Peyer's patch (tissue), 4 donors: Measurements from ENCODE around the gene ZNF618.

Experiments used
- CTCF ChIP-seq, 6 experiments: fragments of 450-650 bp in 4 of 6; fragments of 200-600 bp in 2 of 6; sonication (generic) in 1 of 6; IDR thresholded peaks; one replicate each; pipeline ENCODE4 v1.5.1; 2017 to 2019; ENCODE audit warnings: antibody characterized with exemption in 6 of 6, mild to moderate bottlenecking in 3 of 6, moderate library complexity in 1 of 6
- POLR2A ChIP-seq, 2 donors: fragments of 450-650 bp; IDR thresholded peaks; one replicate each; pipeline ENCODE4 v1.5.1; 2017; ENCODE audit warnings: antibody characterized with exemption in 2 of 2, mild to moderate bottlenecking in 2 of 2, moderate library complexity in 2 of 2

- TF ChIP-seq POLR2A (IDR thresholded peaks at IDR 0.05) (no peak), CTCF (IDR thresholded peaks at IDR 0.05) (no peak)
Observed at GRCh38 chr9:113978725-113979342, 102.7 kb downstream of the ZNF618 start.
